Pulmonary artery endothelial cell (primary cell): Measurements from ENCODE around the gene UNC13B. TPM values are rescaled to one million over a fixed set of nuclear protein-coding genes. Genes with fewer than 3 reads are reported as not detected.
"Not testable (repeated sequence)": the region's sequence is repeated elsewhere in the genome, so short reads cannot be mapped to it uniquely, and the experiment has no call there.

Experiments used
- DNase-seq: peaks from one replicate; pipeline ENCODE4 v3.0.0-alpha.2; 2011; ENCODE audit warnings: low read depth, low spot score
- total RNA-seq: library from RNA; depleted of rRNA; stranded (reverse); fragments of >200 nt; gene quantifications from 2 replicates; pipeline ENCODE4 v1.2.3, GENCODE V29; 2014

Gene UNC13B
- total RNA-seq, 1 donor from 2014 or later: 41.3 TPM

DNA sequence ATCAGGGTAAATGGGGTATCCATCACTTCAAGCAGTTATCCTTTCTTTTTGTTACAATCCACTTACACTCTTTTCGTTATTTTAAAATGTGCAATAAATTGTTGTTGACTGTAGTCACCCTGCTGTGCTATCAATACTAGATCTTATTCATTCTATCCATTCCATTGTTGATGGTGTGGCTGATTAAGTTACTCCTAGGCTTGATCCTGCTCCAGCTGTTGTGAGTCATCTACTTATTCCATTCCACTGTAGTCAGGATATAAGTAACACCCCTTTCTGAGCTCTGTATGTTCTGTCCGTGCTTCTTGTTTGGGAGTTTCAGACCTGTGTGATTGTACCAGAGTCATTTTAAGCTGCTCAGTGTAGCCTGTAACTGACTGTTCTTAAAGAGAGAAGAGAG, 205.6 kb downstream of the UNC13B start:
- peak; percentile 69 for DNase-seq

DNA sequence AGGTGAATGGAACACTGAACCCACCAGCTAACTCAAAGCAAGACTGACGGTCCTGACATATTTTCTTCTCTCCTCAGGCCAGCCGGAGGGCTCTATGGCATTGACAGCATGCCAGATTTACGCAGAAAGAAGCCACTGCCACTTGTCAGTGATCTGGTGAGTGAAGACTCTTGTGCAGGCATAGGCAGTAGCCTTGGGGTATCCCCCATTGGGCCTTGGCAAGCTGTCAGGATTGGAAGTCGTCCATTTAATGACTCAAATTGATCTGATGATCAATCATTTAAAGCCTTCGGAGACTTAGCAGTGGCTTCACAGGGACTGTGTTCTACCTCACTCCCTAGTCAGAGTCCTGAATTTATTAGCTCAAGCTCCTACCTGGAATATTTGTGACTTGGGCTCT, 208.4 kb downstream of the UNC13B start:
- DNase-seq: no peak

DNA sequence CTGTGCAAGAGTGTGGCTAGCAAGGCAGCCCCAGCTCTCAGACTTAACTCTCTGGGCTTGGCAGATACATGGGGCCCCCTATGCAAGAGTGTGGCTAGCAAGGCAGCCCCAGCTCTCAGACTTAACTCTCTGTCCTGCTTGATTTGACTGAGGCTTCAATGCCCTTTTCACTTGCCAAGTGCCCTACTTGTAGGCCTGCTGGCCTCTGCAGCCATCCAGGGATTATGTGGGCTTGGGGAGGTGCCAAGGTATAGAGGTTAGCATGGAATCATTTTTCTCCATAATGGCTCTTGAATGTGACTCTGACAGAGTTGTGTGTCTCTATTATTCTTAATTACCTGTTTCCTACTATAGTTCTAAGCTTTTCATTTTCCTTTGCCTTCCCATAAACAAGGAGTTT, 212.6 kb downstream of the UNC13B start:
- DNase-seq: no peak

DNA sequence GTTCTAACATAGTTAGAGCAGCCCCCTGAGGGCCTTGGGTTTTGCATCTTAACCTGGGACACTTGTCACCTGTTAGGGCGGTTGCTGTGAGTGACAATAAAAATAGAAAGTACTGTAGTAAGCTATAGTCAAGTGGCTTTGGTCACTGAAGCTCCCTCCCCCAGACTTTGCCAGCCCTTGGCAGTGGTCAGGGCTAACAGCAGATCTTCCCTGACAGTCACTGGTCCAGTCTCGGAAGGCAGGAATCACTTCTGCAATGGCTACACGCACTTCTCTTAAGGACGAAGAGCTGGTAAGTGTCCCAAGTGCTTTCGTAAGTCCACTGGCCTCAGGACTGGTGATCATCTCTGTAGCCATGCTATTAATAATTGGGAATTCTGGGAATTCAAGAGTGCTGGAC, 213.1 kb downstream of the UNC13B start:
- no peak for DNase-seq

DNA sequence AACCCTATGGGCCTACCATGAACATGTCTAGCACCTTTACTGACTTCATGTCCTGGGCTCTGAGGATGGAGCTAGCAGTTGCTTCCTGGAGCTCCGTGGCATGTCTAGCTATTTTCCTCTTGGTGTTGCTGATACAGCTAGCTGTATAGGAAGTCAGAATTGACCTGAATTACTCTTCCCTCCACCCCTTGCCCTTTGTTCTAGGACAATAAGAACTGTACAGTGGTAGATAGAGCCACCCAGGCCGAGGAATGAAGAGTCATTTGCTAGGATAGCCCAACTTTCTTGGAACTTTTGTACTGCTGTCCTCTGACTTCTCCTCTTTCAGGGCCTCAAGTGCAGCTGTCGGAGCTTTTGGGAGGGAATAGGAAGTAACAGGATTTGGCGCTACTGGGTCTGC, 218.2 kb downstream of the UNC13B start:
- DNase-seq: no peak

DNA sequence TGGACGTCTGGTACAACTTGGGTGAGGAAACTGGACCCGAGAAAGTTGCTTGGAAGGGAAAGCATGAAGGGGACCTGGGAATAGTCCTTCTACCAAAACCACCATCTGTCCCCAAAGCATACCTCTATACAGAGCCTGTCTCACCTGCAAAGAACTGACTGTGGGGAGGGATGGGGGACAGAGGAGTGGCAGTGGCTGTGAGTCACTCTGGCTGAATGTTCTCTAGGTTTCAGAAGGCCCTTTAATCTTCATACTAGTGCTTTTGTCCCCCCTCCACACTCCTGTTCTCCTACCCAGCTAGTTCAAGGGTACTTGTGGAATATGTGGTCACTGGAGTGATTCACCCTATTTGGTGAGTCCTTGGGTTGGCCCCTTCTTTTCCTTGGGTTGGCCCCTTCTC, 218.8 kb downstream of the UNC13B start:
- no peak for DNase-seq

DNA sequence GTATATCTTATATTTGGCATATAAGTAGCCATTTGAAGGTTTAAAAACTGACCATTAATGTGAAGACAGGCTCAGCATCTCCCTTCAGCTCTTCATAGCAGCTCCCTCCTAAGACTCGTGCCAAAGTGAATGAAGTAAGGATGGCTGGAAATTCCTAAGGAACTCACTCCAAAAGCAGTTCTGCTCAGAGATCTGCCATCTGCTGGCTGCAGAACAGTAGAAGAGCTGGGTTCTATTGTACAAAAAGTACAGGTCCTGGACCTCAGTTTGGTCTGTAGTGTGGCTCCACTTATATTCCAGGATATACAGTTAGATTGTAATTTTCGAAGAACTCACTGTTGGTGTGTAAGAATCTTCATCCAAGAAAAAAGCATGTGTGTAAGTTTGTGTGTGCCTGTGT, 223.2 kb downstream of the UNC13B start:
- peak; percentile 26 for DNase-seq

DNA sequence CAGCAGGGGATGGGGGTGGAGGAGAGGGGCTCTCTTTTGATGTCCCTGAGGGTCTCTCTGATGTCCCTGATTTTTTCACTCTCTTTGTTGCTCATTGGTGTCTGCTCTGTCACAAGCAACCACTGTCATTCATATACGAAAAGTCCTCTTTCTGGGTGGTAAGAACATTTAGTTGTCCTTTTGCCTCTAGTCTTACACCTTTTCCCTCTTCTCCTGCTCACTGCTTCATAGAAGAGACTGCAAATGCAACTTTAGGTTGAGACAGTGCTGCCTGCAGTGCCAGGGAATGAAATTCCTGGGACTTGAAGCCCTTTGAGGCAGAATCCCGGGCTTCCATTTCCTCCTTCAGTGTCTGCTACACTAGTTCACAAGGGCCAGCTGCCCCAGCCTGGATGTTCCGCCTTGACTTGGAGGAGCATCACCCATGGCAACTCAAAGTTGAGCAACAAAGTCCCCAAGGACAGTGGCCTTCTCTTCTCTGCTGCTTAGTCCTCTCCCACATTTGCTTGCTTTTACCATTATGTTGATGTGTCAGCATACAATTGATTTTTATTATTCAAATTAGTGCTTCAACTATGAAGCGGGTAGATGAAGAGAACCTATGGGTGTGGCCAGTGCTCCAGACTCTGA, 233.4 kb downstream of the UNC13B start:
- DNase-seq: no peak

DNA sequence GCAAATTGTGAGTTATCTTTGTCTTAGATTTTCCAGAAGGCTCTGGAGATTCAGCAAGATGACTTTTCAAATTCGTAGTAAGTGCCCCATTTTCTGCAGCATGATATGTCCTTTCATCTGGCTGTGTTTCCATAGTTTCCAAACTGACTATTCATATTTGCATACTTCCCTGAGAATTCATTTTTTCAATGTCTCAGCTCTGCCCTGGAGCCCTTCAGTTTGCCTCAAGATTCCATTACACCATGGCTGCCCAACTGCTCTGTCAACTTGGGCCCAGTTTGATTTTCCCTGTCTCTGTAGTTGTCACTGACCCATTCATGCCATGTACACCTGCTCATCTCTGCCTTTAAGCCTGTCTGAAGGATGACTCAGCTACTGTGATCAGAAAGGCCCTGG, 233.9 kb downstream of the UNC13B start:
- no peak for DNase-seq

DNA sequence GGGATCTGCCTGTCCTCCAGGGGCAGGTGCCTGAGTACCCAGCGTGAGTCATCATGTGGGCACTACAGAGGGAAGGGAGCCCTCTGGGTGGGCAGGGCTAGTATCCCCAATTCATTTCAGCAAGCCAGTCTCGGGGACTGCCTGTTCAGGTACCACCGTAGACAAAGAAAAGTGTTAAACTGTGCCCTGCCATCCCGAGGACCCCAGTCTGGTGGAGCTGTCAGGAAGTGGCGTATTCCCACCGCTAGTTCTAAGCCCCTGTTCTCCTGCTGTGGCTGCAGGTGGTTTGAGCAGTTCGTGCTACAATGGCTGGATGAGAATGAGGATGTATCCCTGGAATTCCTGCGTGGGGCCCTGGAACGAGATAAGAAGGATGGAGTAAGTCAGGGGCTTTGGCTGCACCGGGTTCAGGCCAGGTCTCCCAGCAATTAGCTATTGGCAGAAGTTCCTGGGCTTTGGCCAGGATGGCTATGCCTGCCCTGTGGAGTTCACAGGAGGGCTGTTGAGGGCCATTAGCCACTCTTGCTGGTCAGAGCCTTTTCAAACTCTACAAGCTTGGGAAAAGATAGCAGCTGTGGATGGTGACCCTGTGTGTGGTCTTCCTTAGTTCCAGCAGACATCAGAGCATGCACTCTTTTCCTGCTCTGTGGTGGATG, 234.9 kb downstream of the UNC13B start:
- DNase-seq: no peak

DNA sequence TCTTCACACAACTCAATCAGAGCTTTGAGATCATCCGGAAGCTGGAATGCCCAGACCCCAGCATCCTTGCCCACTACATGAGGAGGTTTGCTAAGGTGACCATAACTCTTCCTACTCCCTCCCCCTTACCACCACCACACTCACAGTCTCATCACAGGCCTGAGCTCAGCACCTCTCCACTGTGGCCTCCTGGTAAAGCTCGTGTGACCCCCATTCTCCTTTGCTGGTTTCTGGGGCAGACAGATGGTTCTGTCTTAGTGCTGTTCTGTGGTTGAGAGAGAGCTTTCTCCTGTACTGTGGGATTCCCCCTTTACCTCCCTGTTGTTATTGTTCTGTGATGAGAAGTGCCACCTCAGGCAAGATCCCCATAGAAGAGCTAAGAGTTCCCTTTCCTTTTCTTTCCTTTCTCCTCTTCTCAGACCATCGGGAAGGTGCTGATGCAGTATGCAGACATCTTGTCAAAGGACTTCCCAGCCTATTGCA, 235.4 kb downstream of the UNC13B start:
- DNase-seq: no peak

DNA sequence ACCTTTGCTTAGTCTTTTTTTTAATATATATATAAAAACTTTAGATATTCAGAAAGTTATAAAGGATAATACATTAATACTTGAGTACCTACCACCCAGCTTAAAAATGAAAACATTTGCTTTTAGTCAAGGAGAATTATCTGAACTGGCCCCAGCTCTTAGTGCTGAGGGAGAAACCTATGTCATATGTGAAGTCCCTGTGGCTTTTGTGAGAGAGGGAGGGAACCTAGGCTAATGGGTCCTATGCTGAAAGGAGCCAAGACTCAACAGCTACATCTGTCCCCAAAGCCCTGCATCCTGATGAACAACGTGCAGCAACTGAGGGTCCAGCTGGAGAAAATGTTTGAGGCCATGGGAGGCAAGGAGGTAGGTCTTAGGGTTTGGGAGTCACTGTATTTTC, 236.1 kb downstream of the UNC13B start:
- DNase-seq: no peak

DNA sequence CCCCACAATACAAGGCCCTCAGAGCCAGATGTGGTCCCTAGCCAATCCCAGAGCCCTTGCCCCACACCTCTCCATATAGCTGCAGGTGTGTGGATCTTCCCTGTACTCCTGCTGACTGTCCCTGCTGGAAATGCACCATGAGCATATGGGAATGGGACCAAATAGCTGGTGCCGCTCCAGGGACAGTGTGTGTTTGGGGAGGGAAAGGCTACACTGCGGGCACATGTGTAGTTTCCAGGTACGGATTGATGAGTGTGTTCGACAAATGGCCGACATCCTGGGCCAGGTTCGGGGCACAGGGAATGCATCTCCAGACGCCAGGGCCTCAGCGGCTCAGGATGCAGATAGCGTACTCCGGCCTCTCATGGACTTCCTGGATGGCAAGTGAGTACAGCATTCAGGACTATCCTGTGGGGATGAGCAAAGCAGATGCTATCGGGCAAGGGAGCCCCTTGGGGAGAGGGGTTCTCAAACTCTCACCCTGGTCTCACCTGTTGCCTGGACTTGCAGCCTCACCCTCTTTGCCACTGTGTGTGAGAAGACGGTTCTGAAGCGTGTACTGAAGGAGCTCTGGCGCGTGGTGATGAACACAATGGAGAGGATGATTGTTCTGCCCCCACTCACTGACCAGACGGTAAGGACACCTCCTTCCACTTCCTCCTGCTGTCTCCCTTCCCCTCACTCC, 237.0 kb downstream of the UNC13B start:
- no peak for DNase-seq

DNA sequence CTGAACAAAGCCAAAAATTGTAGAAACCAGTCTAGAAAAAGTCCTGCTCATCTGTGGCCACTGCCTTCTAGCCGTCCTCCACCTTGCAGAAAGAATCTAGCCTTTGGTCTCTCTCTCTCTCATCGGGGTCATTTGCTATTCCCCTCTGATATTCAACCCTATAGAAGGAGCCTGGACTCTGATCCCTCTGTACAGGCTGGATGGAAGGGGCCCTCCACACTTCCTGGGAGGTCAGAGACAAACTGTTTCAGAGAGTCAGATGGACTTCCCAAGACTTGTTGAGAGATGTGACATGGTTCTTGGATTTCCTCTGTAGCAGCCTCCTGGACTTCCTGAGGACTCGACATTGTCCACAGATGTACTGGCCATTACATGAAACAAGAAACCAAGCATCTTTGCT, 243.1 kb downstream of the UNC13B start:
- no peak for DNase-seq

DNA sequence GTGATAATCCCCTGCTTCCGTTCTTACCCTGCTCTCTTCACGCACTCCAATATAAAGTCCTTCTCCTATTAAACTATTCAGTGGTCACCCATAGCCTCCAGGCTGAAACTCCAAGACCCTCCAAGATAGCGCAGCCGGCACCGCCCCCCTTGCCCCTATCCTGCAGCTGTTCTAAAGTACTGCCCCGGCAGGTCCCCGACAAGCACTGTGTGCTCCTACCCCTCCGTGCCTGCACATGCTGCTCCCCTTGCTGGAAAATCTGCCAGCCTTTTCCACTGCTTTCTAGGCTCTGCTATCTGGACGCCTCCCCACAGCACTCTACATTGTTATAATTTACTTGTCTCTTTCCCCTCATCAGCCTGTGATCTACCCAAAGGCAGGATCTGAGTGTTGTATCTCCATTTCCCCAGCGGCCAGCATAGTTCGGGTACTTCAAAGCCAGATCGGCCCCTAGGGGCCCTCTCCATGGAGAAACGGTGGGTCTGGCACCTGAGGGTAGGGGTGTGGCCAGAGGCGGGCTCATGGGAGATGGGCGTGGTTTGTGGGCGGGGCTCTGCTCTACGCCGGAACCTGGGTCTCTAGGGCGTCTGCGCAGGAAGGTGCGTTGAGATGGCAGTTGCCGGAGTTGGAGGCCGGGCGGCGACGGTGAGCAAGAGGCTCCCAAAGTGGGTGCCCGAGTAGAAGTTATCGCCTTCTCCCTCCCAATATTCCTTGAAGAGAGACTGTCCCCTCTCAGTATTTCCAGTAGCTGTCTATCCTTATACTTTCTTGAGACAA, 244.6 kb downstream of the UNC13B start:
- no peak for DNase-seq

DNA sequence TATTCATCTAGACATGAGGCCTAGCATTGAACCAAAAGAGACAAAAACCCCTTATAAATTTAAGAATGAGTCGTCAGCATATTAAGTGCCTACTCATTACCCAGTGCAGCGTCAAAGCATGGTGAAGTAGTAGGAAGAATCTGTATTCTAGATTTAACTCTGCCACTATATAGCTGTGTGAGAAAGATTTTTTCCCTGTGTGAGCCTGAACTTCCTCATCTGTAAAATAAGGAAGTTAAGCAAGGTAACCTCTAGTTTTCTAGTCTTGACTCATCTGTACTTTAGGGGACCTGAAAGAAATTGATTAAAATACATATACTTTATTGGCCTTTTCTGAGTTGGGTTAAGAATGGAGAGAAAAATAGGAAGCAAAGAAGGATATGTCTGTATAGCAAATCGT, 246.0 kb downstream of the UNC13B start:
- DNase-seq: no peak

DNA sequence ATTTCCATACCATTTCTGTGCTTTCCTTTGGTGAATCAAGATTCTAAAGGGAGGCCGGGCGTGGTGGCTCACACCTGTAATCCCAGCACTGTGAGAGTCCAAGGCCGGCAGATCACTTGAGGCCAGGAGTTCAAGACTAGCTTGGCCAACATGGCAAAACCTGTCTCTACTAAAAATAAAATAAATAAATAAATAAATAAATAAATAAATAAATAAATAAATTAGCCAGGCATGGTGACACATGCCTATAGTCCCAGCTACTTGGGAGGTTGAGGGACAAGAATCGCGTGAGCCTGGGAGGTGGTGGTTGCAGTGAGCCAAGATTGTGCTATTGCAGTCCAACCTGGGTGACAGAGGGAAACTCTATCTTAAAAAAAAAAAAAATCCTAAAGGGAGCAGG, 247.6 kb downstream of the UNC13B start:
- DNase-seq: not testable (repeated sequence)

DNA sequence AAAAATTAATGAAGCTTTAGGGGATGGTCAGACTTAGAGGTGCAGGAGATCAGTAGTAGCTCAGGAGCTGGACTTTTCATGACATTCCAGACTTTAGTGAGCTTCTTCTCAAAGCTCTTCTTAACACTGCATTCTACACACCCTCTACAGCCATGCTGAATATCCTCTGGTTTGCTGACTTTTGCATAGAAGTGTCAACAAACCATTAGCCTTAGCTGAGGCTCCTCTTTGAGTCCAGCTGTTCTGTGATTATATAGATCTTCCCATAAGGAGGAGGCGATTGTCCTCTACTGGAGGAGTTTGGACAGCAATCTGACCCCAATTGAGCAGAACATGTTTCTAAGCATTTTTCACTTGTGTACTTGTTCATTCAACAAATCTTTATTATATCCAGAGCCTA, 253.1 kb downstream of the UNC13B start:
- DNase-seq: no peak

DNA sequence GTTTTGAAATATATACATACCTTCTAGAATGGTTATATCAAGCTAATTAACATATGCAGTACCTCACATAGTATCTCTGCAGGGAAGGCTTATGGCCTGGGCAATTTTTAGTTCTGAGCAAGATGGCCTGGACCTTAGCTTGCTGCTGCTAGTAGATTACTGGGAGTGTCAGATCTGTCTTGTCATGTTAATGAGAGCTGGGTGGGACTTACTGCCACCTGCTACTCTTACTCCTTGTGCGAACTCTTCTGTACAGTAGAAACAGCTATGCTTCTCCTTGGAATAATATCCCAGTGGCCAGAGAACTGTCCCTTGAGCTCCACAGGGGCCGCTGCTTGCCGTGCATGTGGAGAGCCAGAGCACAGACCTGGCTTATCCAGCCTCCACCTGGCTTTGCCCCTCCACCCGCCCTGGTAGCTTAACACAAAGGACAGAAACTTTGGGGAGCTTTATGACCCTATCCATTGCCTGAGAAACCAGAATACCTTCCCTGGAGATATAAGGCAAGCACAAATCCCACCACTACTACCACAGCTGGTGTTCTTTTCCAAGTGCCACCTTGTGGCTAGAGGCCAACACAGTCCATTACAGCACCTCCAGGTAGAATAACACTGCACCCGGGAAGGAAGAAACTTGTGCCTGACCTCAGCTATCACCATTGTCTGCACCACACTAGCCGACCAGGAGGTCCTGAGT, 253.7 kb downstream of the UNC13B start:
- DNase-seq: no peak

DNA sequence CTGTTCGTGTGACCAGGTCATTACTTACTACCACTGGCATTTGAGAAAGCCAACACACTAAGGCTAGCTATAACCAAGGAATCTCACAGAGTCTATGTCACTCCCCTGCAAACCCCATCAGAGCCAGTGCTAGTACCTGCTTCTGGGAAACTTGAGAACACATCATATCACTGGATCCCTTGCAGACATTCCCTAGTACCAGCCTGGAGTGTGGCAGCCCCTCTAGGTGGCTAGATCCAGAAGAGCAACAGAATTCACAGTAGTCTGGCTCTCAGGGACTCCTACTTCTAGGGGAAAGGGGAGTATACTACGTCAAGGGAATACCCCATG, 254.3 kb downstream of the UNC13B start:
- DNase-seq: no peak

DNA sequence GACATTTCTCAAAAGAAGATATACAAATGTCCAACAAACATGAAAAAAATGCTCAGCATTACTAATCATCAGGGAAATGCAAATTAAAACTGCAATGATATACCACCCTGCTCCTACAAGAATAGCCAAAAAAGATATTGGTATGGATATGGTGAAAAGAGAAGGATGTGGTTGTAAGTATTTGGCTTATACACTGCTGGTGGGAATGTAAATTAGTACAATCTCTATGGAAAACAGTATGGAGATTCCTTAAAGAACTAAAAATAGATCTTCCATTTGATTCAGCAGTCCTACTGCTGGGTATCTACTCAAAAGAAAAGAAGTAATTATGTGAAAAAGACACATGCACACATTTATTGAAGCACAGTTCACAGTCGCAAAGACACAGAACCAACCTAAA, 260.5 kb downstream of the UNC13B start:
- no peak for DNase-seq

DNA sequence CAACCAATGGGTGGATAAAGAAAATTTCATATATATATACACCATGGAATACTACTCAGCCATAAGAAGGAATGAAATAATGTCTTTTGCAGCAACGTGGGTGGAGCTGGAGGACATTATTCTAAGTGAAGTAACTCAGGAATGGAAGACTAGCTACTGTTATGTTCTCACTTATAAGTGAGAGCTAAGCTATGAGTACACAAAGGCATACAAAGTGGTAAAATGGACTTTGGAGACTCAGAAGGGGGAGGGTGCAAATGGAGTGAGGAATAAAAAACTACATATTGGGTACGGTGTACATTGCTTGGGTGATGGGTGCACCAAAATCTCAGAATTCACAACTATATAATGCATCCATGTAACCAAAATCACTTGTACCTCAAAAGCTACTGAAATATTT, 260.9 kb downstream of the UNC13B start:
- no peak for DNase-seq
